IMR-90 (cell line): ENCODE results near the gene BTN1A1. TPM values are rescaled to one million over a fixed set of nuclear protein-coding genes. Genes with fewer than 3 reads are reported as not detected.

Experiments
- ATAC-seq: fragments of 200-7000 bp; cut with Tn5 transposase; 2 replicates; pipeline ENCODE4 v1.9.1; 2020; ENCODE audit warnings: low read depth, mild to moderate bottlenecking, moderate library complexity
- BruUV-seq: library from RNA; stranded (reverse); fragments of 400-500 nt; replicated peaks from 2 replicates; lab custom pipeline; 2021; lab: Mats Ljungman, UMichigan
- CTCF ChIA-PET: fragments of 300-600 bp; formaldehyde crosslinking; extraction: SDS; loops from one replicate; lab custom pipeline; 2021; ENCODE audit warnings: antibody characterized with exemption; lab: Yijun Ruan, JAX
- POLR2A ChIA-PET: fragments of 300-600 bp; sonication (Branson Sonifier 250); formaldehyde crosslinking; loops from one replicate; lab custom pipeline; 2022; ENCODE audit warnings: antibody characterized with exemption; ENCODE audit not compliant: unreplicated experiment; lab: Charles Lee
- DNase-seq: peaks from one replicate; pipeline ENCODE4 v3.0.0; 2013
- H2AFZ ChIP-seq: replicated peaks from 2 replicates; pipeline ENCODE3; 2013; ENCODE audit warnings: low read length, mild to moderate bottlenecking; ENCODE audit not compliant: poor library complexity
- H2AK5ac ChIP-seq: 2 replicates; pipeline ENCODE4 v1.6.1; 2013; ENCODE audit warnings: low read depth, low read length, inconsistent platforms
- H2AK9ac ChIP-seq: replicated peaks from 2 replicates; pipeline ENCODE3; 2013; ENCODE audit warnings: mild to moderate bottlenecking, low read depth, low read length, moderate library complexity; ENCODE audit not compliant: poor library complexity
- H2BK120ac ChIP-seq: 2 replicates; pipeline ENCODE4 v1.6.1; 2013; ENCODE audit warnings: low read depth, low read length, inconsistent platforms
- H2BK15ac ChIP-seq: 3 replicates; pipeline ENCODE4 v1.6.1; 2013; ENCODE audit warnings: low read depth, low read length, inconsistent platforms
- H2BK20ac ChIP-seq: 2 replicates; pipeline ENCODE4 v1.6.1; 2013; ENCODE audit warnings: low read depth, mild to moderate bottlenecking, inconsistent platforms, low read length, moderate library complexity
- H2BK5ac ChIP-seq: 2 replicates; pipeline ENCODE4 v1.6.1; 2013; ENCODE audit warnings: mild to moderate bottlenecking, low read depth, low read length, inconsistent platforms; ENCODE audit not compliant: poor library complexity, severe bottlenecking
- H3K14ac ChIP-seq: replicated peaks from 2 replicates; pipeline ENCODE4 v1.6.1; 2013; ENCODE audit warnings: low read depth, low read length, inconsistent platforms
- H3K18ac ChIP-seq: 2 replicates; pipeline ENCODE4 v1.6.1; 2013; ENCODE audit warnings: low read depth, low read length, control low read depth
- H3K23ac ChIP-seq: 2 replicates; pipeline ENCODE4 v1.6.1; 2013; ENCODE audit warnings: low read depth, low read length, inconsistent platforms
- H3K27ac ChIP-seq: 2 replicates; pipeline ENCODE4 v1.5.1; 2013; ENCODE audit warnings: mild to moderate bottlenecking, control low read depth, low read length; ENCODE audit not compliant: insufficient read depth
- H3K27me3 ChIP-seq: 2 replicates; pipeline ENCODE4 v1.6.1; 2013; ENCODE audit warnings: low read length; ENCODE audit not compliant: control insufficient read depth, insufficient read depth
- H3K36me3 ChIP-seq: 2 replicates; pipeline ENCODE4 v1.6.1; 2013; ENCODE audit warnings: low read length, mixed read lengths; ENCODE audit not compliant: control insufficient read depth, insufficient read depth
- H3K4ac ChIP-seq: 2 replicates; pipeline ENCODE4 v1.6.1; 2013; ENCODE audit warnings: low read depth, low read length, inconsistent platforms
- H3K4me1 ChIP-seq: 2 replicates; pipeline ENCODE4 v1.6.1; 2013; ENCODE audit warnings: low read length, mixed read lengths; ENCODE audit not compliant: control insufficient read depth, insufficient read depth
- H3K4me2 ChIP-seq: 2 replicates; pipeline ENCODE4 v1.6.1; 2013; ENCODE audit warnings: low read depth, mild to moderate bottlenecking, control low read depth, low read length, moderate library complexity
- H3K4me3 ChIP-seq: 2 replicates; pipeline ENCODE4 v1.5.1; 2013; ENCODE audit warnings: low read depth, mild to moderate bottlenecking, control low read depth, low read length, moderate library complexity; ENCODE audit not compliant: insufficient read depth
- H3K56ac ChIP-seq: 2 replicates; pipeline ENCODE4 v1.6.1; 2013; ENCODE audit warnings: low read length, inconsistent platforms; ENCODE audit not compliant: insufficient read depth; ENCODE audit errors: extremely low read depth
- H3K79me1 ChIP-seq, 2 experiments: 2 replicates each; pipeline ENCODE4 v1.6.1; 2013; ENCODE audit warnings: low read length in 2 of 2, inconsistent platforms in 1 of 2, low read depth in 1 of 2
- H3K9ac ChIP-seq: 2 replicates; pipeline ENCODE4 v1.6.1; 2013; ENCODE audit warnings: low read depth, low read length, control low read depth
- H3K9me1 ChIP-seq: 2 replicates; pipeline ENCODE4 v1.6.1; 2013; ENCODE audit warnings: low read length, inconsistent platforms; ENCODE audit not compliant: insufficient read depth
- H3K9me3 ChIP-seq: 2 replicates; pipeline ENCODE4 v1.6.1; 2013; ENCODE audit warnings: low read length; ENCODE audit not compliant: control insufficient read depth, insufficient read depth
- H4K20me1 ChIP-seq: 2 replicates; pipeline ENCODE4 v1.6.1; 2013; ENCODE audit warnings: low read length, inconsistent platforms; ENCODE audit not compliant: insufficient read depth
- H4K5ac ChIP-seq: 2 replicates; pipeline ENCODE4 v1.6.1; 2013; ENCODE audit warnings: mild to moderate bottlenecking, low read depth, low read length, control low read depth
- H4K8ac ChIP-seq, 2 experiments: 2 replicates each; pipeline ENCODE4 v1.6.1; 2013; ENCODE audit warnings: low read depth in 2 of 2, low read length in 2 of 2, control low read depth in 1 of 2, inconsistent platforms in 1 of 2
- H4K91ac ChIP-seq: 2 replicates; pipeline ENCODE4 v1.6.1; 2013; ENCODE audit warnings: low read depth, low read length, inconsistent platforms; ENCODE audit not compliant: insufficient read depth
- CEBPB ChIP-seq: IDR thresholded peaks from 2 replicates; pipeline ENCODE4 v1.6.1; 2012; ENCODE audit warnings: low read depth, low read length, improper control_type of control experiment
- CHD1 ChIP-seq: IDR thresholded peaks from 2 replicates; pipeline ENCODE4 v1.6.1; 2012; ENCODE audit warnings: low read depth, low read length, improper control_type of control experiment
- ELK1 ChIP-seq: fragments of 150-350 bp; IDR thresholded peaks from 2 replicates; pipeline ENCODE4 v1.6.1; 2016; ENCODE audit warnings: low read depth, mild to moderate bottlenecking, low read length, moderate library complexity, borderline replicate concordance
- FOS ChIP-seq: fragments of 150-350 bp; IDR thresholded peaks from 2 replicates; pipeline ENCODE4 v1.6.1; 2016; ENCODE audit warnings: low read depth, low read length
- MAFK ChIP-seq: IDR thresholded peaks from 2 replicates; pipeline ENCODE4 v1.6.1; 2012; ENCODE audit warnings: low read depth, low read length, improper control_type of control experiment
- MAZ ChIP-seq: IDR thresholded peaks from 2 replicates; pipeline ENCODE4 v1.6.1; 2012; ENCODE audit warnings: low read depth, mild to moderate bottlenecking, low read length, improper control_type of control experiment, moderate library complexity, borderline replicate concordance
- MXI1 ChIP-seq: IDR thresholded peaks from 2 replicates; pipeline ENCODE4 v1.6.1; 2012; ENCODE audit warnings: low read depth, mild to moderate bottlenecking, low read length, moderate library complexity, borderline replicate concordance
- NFE2L2 ChIP-seq: fragments of 150-350 bp; IDR thresholded peaks from 2 replicates; pipeline ENCODE4 v1.6.1; 2016; ENCODE audit warnings: low read depth, mild to moderate bottlenecking, low read length
- RAD21 ChIP-seq: IDR thresholded peaks from 2 replicates; pipeline ENCODE4 v1.6.1; 2012; ENCODE audit warnings: low read length, improper control_type of control experiment
- RFX5 ChIP-seq: IDR thresholded peaks from 2 replicates; pipeline ENCODE4 v1.8.0; 2012; ENCODE audit warnings: low read depth, mild to moderate bottlenecking, low read length, moderate library complexity
- SMC3 ChIP-seq: fragments of 150-350 bp; IDR thresholded peaks from 2 replicates; pipeline ENCODE4 v1.6.1; 2016; ENCODE audit warnings: low read depth, mild to moderate bottlenecking, antibody characterized with exemption, low read length, moderate library complexity
- USF2 ChIP-seq: fragments of 150-350 bp; IDR thresholded peaks from 2 replicates; pipeline ENCODE4 v1.6.1; 2017; ENCODE audit warnings: mild to moderate bottlenecking, antibody characterized with exemption, low read length, low read depth
- WGBS, 2 experiments: methylation state at CpG; one replicate each; pipeline versions ENCODE4 v1.1.5 to v1.1.7; 2013; ENCODE audit warnings: missing lambda C conversion rate in 2 of 2; ENCODE audit not compliant: insufficient read length in 1 of 2; ENCODE audit errors: extremely low coverage in 2 of 2; 5-methylcytosine and 5-hydroxymethylcytosine counted together
- dilution Hi-C: fragments of 300-500 bp; cut with HindIII; formaldehyde crosslinking; loops from one replicate; pipeline ENCODE4 v1.14.3; 2018; ENCODE audit warnings: low sequenced_read_pairs; ENCODE audit not compliant: unreplicated experiment
- in situ Hi-C: fragments of 300-500 bp; cut with MboI; formaldehyde crosslinking; loops from 3 replicates; pipeline ENCODE4 v1.14.3; 2019; ENCODE audit warnings: low sequenced_read_pairs, inconsistent platforms, mixed read lengths
- intact Hi-C: fragments of 100-400 bp; cut with micrococcal nuclease; formaldehyde crosslinking; loops from 2 replicates; pipeline ENCODE4 v1.10.0; 2022
- polyA plus RNA-seq, 3 experiments: library from polyadenylated mRNA; depleted of rRNA; stranded (reverse); fragments of >200 nt; gene quantifications; 2 replicates each; pipeline ENCODE4 v1.2.3, GENCODE V29; 2012; ENCODE audit warnings: low replicate concordance in 1 of 3
- total RNA-seq: library from RNA; depleted of rRNA; stranded (reverse); fragments of >200 nt; gene quantifications from 2 replicates; pipeline ENCODE4 v1.2.3, GENCODE V29; 2012

BTN1A1 gene
- total and polyA plus RNA-seq, 2 of the 4 experiments (the other 2 are of a cell fraction): not detected

- H3K36me3 ChIP-seq: no peaks in the 10 kb centered on the region
- no peak overlapping the region for H3K23ac ChIP-seq
- H2AFZ ChIP-seq: peak overlapping the region; percentile 11
- H2BK15ac ChIP-seq: no peak overlapping the region
- no peaks in the 10 kb centered on the region for H3K4me1 ChIP-seq
- no peak for TF ChIP-seq CEBPB
- TF ChIP-seq MAZ: no peak
- TF ChIP-seq MXI1: no peak
- TF ChIP-seq NFE2L2: no peak
- TF ChIP-seq MAFK: no peak
- TF ChIP-seq CHD1: no peak
- TF ChIP-seq SMC3: no peak
- no peak for TF ChIP-seq ELK1
- TF ChIP-seq USF2: no peak
- no peak for TF ChIP-seq RFX5
- TF ChIP-seq RAD21: no peak
- no peak for TF ChIP-seq FOS
- H3K79me1 ChIP-seq: no peaks in the 10 kb centered on the region
- ChIA-PET CTCF (interaction anchor here (1.4 kb wide), 1 partner anchor 19 kb away, joined by 3 read pairs; no protein-coding TSS in a partner anchor), POLR2A (no interaction called here)
- H3K27me3 ChIP-seq: no peaks in the 10 kb centered on the region
- no peak overlapping the region for H4K5ac ChIP-seq
- in situ Hi-C loops (no loop called here), intact Hi-C loops (loop anchor here (10.0 kb wide), 1 partner anchor 230 kb away; no protein-coding TSS in a partner anchor), dilution Hi-C loops (no loop called here)
- H3K4me3 ChIP-seq: peak overlapping the region; percentile 58
- H2AK5ac ChIP-seq: no peak overlapping the region
- WGBS, 2 experiments: 20% methylated on average over 1 of the region's 1 CpG; no CpG with 5 or more reads in 1 of the 2 experiments
- H2AK9ac ChIP-seq: no peak overlapping the region
- no peak overlapping the region for H2BK20ac ChIP-seq
- no peak overlapping the region for H3K56ac ChIP-seq
- no peak overlapping the region for H3K4ac ChIP-seq
- no peak for ATAC-seq
- no peak overlapping the region for H3K18ac ChIP-seq
- H3K9me3 ChIP-seq: no peaks in the 10 kb centered on the region
- no peak overlapping the region for H2BK120ac ChIP-seq
- peak overlapping the region; percentile 94 for H3K4me2 ChIP-seq
- DNase-seq: no peak
- no peak overlapping the region for H4K91ac ChIP-seq
- no peak overlapping the region for H3K27ac ChIP-seq
- peaks cover 9% of the 10 kb centered on the region for H4K20me1 ChIP-seq
- 0 out of 2 replicates have a peak overlapping the region, but pooled peaks have one; percentile 31 for H3K9ac ChIP-seq
- no peaks in the 10 kb centered on the region for H3K9me1 ChIP-seq
- no peak overlapping the region for H3K14ac ChIP-seq
- no TSS peak for BruUV-seq
- H2BK5ac ChIP-seq: no peak overlapping the region
- no peak overlapping the region for H4K8ac ChIP-seq
These were observed 54.3 kb downstream of the BTN1A1 start for GRCh38 chr6:26554447-26554696.
